Adrenal gland (tissue), 12 donors: Measurements from ENCODE around the gene IMMT. TPM values are rescaled to one million over a fixed set of nuclear protein-coding genes. Genes with fewer than 3 reads are reported as not detected.

Experiments
- DNase-seq, 7 donors: peaks; one replicate each; pipeline ENCODE4 v3.0.0-alpha.2; 2019 to 2020
- H3K27ac ChIP-seq, 5 donors: fragments of 200-600 bp; sonication (generic) in 4 of 5; 1 replicate in 3 of 5; 2 replicates in 2 of 5; pipeline versions ENCODE4 v1.5.1 to v1.8.0; 2016 to 2020; ENCODE audit warnings: mild to moderate bottlenecking in 1 of 5
- H3K27me3 ChIP-seq: fragments of 200-600 bp; 2 replicates; pipeline ENCODE4 v1.8.0; 2021
- H3K36me3 ChIP-seq, 2 donors: fragments of 200-600 bp; replicated peaks in 1 of 2; 1 replicate in 1 of 2; 2 replicates in 1 of 2; pipeline versions ENCODE4 v1.5.1 to v1.8.0; 2018 to 2022
- H3K4me1 ChIP-seq, 2 donors: fragments of 200-600 bp; replicated peaks in 1 of 2; 1 replicate in 1 of 2; 2 replicates in 1 of 2; pipeline versions ENCODE4 v1.5.1 to v1.8.0; 2018 to 2021
- H3K4me3 ChIP-seq, 4 donors: fragments of 200-600 bp; sonication (generic) in 3 of 4; one replicate each; pipeline ENCODE4 v1.5.1; 2016 to 2018
- H3K9me3 ChIP-seq, 3 donors: fragments of 200-600 bp; sonication (generic) in 1 of 3; replicated peaks in 1 of 3; 1 replicate in 2 of 3; 2 replicates in 1 of 3; pipeline versions ENCODE4 v1.5.1 to v1.8.0; 2016 to 2021
- POLR2A ChIP-seq, 2 donors: fragments of 450-650 bp; IDR thresholded peaks; one replicate each; pipeline ENCODE4 v1.6.1; 2017; ENCODE audit warnings: antibody characterized with exemption in 2 of 2, mild to moderate bottlenecking in 2 of 2, moderate library complexity in 1 of 2
- WGBS, 4 donors: extraction: QIAGEN DNeasy Blood & Tissue Kit in 2 of 4; methylation state at CpG; one replicate each; pipeline versions ENCODE4 v1.1.5 to v1.1.7; 2013 to 2017; 5-methylcytosine and 5-hydroxymethylcytosine counted together
- intact Hi-C, 2 donors: fragments of 100-400 bp; cut with DNase I; formaldehyde crosslinking; loops; one replicate each; pipeline versions ENCODE4 v1.14.1 to v1.15.0; 2022 to 2023
- polyA plus RNA-seq, 3 donors: library from polyadenylated mRNA; stranded (reverse); fragments of 200-250 nt in 2 of 3; fragments of 350-450 nt in 1 of 3; fragmentation: Illumina TruSeq in 1 of 3; extraction: RNeasy Lipid Tissue Mini Kit (QIAGEN cat#74804) in 1 of 3; gene quantifications; one replicate each; pipeline ENCODE4 v1.2.3, GENCODE V29; 2013 to 2014
- total RNA-seq, 9 donors: library from RNA; depleted of rRNA in 4 of 9; stranded (reverse); fragments of >200 nt in 4 of 9; fragments of 120-200 nt in 1 of 9; fragmentation: NEBNext Ultra II Directional in 1 of 9; extraction: Animal tissue kit (Norgen Biotek cat#: 25700) in 1 of 9; gene quantifications; one replicate each; pipeline versions ENCODE4 v1.1.0 to v1.2.4, GENCODE V29; 2013 to 2023
- TF ChIP-seq, protein P1 (sequence below), 6 experiments: fragments of 450-650 bp in 4 of 6; fragments of 200-600 bp in 2 of 6; sonication (generic) in 1 of 6; IDR thresholded peaks; 1 replicate in 5 of 6; 2 replicates in 1 of 6; pipeline versions ENCODE4 v1.5.1 to v1.8.0; 2016 to 2021; ENCODE audit warnings: antibody characterized with exemption in 6 of 6, mild to moderate bottlenecking in 2 of 6, moderate library complexity in 1 of 6
- donor health status: healthy with polysubstance abuse.
- donor health status: Bipolar disorder and iron deficiency.
- donor health status: DM: yes; HTN: yes; CAD: no.
- donor health status: DM: no; HTN: no; CAD: no.
- donor health status: DM: no; HTN: no; CAD: no.
- donor health status: DM: yes; HTN: yes; CAD: no.

Gene IMMT
- total and polyA plus RNA-seq, 12 donors, result 32.2 to 196 (median 130) TPM

- no peak for TF ChIP-seq POLR2A (IDR thresholded peaks at IDR 0.05)
- TF ChIP-seq, protein P1, sequence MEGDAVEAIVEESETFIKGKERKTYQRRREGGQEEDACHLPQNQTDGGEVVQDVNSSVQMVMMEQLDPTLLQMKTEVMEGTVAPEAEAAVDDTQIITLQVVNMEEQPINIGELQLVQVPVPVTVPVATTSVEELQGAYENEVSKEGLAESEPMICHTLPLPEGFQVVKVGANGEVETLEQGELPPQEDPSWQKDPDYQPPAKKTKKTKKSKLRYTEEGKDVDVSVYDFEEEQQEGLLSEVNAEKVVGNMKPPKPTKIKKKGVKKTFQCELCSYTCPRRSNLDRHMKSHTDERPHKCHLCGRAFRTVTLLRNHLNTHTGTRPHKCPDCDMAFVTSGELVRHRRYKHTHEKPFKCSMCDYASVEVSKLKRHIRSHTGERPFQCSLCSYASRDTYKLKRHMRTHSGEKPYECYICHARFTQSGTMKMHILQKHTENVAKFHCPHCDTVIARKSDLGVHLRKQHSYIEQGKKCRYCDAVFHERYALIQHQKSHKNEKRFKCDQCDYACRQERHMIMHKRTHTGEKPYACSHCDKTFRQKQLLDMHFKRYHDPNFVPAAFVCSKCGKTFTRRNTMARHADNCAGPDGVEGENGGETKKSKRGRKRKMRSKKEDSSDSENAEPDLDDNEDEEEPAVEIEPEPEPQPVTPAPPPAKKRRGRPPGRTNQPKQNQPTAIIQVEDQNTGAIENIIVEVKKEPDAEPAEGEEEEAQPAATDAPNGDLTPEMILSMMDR (IDR thresholded peaks at IDR 0.05), result no peak
- no peak for DNase-seq
- intact Hi-C loops, result no loop called here
- no peak overlapping the region for H3K4me3 ChIP-seq
- no peaks in the 10 kb centered on the region for H3K36me3 ChIP-seq
- WGBS, 4 donors, result 74 to 86% (median 84%) methylated on average over 5 of the region's 5 CpGs
- H3K4me1 ChIP-seq, result no peaks in the 10 kb centered on the region
- no peaks in the 10 kb centered on the region for H3K27me3 ChIP-seq
- no peaks in the 10 kb centered on the region for H3K9me3 ChIP-seq
- no peak overlapping the region for H3K27ac ChIP-seq
Measured at GRCh38 chr2:86238354-86238753, 43.1 kb upstream of the IMMT start.

- no peak for DNase-seq
- no peaks in the 10 kb centered on the region for H3K36me3 ChIP-seq
- H3K27ac ChIP-seq, result no peak overlapping the region
- no peaks in the 10 kb centered on the region for H3K27me3 ChIP-seq
- H3K4me3 ChIP-seq, result no peak overlapping the region
- TF ChIP-seq, protein P1 (IDR thresholded peaks at IDR 0.05), result no peak
- no peak for TF ChIP-seq POLR2A (IDR thresholded peaks at IDR 0.05)
- H3K4me1 ChIP-seq, result no peaks in the 10 kb centered on the region
- 72 to 81% (median 74%) methylated on average over 5 of the region's 5 CpGs for WGBS, 4 donors
- intact Hi-C loops, result no loop called here
- no peaks in the 10 kb centered on the region for H3K9me3 ChIP-seq
Measured at GRCh38 chr2:86237172-86237571, 41.9 kb upstream of the IMMT start.

- no peak for DNase-seq
- H3K9me3 ChIP-seq, result no peaks in the 10 kb centered on the region
- no peak overlapping the region for H3K4me3 ChIP-seq
- 67 to 84% (median 81%) methylated on average over 11 to 12 of the region's 12 CpGs for WGBS, 4 donors
- H3K4me1 ChIP-seq, result no peaks in the 10 kb centered on the region
- no peaks in the 10 kb centered on the region for H3K27me3 ChIP-seq
- no peak overlapping the region for H3K27ac ChIP-seq
- intact Hi-C loops, result no loop called here
- H3K36me3 ChIP-seq, result no peaks in the 10 kb centered on the region
- TF ChIP-seq, protein P1 (IDR thresholded peaks at IDR 0.05), result no peak
- TF ChIP-seq POLR2A (IDR thresholded peaks at IDR 0.05), result no peak
Measured at GRCh38 chr2:86235196-86235980, 40.1 kb upstream of the IMMT start.

GRCh38 chr2:86234563-86235131 is 39.4 kb upstream of the IMMT start:
- DNase-seq, result no peak
- Histone ChIP-seq H3K36me3 (no peaks in the 10 kb centered on the region), H3K4me3 (no peak overlapping the region), H3K4me1 (no peaks in the 10 kb centered on the region), H3K9me3 (no peaks in the 10 kb centered on the region), H3K27me3 (no peaks in the 10 kb centered on the region), H3K27ac (no peak overlapping the region)
- intact Hi-C loops, result no loop called here
- no peak for TF ChIP-seq POLR2A (IDR thresholded peaks at IDR 0.05)
- TF ChIP-seq, protein P1 (IDR thresholded peaks at IDR 0.05), result no peak
- 58 to 70% (median 61%) methylated on average over 3 of the region's 3 CpGs for WGBS, 4 donors
